NCI-H1694 treated with DMSO at 0.1 percent for 48 hours (cell line): ENCODE results near the gene TTLL11.
"Not testable (repeated sequence)": the region's sequence is repeated elsewhere in the genome, so short reads cannot be mapped to it uniquely, and the experiment has no call there.

Source experiments
- DNase-seq: peaks from one replicate; lab custom pipeline; 2025; lab: John Stamatoyannopoulos, UW

The TTLL11 gene

GRCh38 chr9:122080986-122081385 lies 12.1 kb downstream of the TTLL11 start:
- no peak for DNase-seq

- no peak for DNase-seq
Observed at GRCh38 chr9:122078557-122078956, 14.6 kb downstream of the TTLL11 start.

- no peak for DNase-seq
Observed at GRCh38 chr9:122076773-122077172, 16.3 kb downstream of the TTLL11 start.

- no peak for DNase-seq
Observed at GRCh38 chr9:122076117-122076516, 17.0 kb downstream of the TTLL11 start.

- no peak for DNase-seq
Observed at GRCh38 chr9:122075135-122076030, 17.7 kb downstream of the TTLL11 start.

GRCh38 chr9:122071715-122072114 lies 21.4 kb downstream of the TTLL11 start:
- DNase-seq, result no peak

GRCh38 chr9:122070728-122071515 lies 22.2 kb downstream of the TTLL11 start:
- no peak for DNase-seq

GRCh38 chr9:122066680-122067079 lies 26.4 kb downstream of the TTLL11 start:
- not testable (repeated sequence) for DNase-seq

- DNase-seq, result no peak
Observed at GRCh38 chr9:122065923-122066629, 27.0 kb downstream of the TTLL11 start.

GRCh38 chr9:122060481-122060880 lies 32.6 kb downstream of the TTLL11 start:
- no peak for DNase-seq

- no peak for DNase-seq
Observed at GRCh38 chr9:122059955-122060324, 33.2 kb downstream of the TTLL11 start.

GRCh38 chr9:122059214-122059954 lies 33.7 kb downstream of the TTLL11 start:
- DNase-seq, result no peak

- DNase-seq, result no peak
Observed at GRCh38 chr9:122058709-122059108, 34.4 kb downstream of the TTLL11 start.

- no peak for DNase-seq
Observed at GRCh38 chr9:122058051-122058450, 35.1 kb downstream of the TTLL11 start.

- DNase-seq, result no peak
Observed at GRCh38 chr9:122057211-122057610, 35.9 kb downstream of the TTLL11 start.

GRCh38 chr9:122056484-122056883 lies 36.6 kb downstream of the TTLL11 start:
- no peak for DNase-seq

- DNase-seq, result no peak
Observed at GRCh38 chr9:122055701-122056100, 37.4 kb downstream of the TTLL11 start.

GRCh38 chr9:122053567-122054350 lies 39.3 kb downstream of the TTLL11 start:
- DNase-seq, result no peak

GRCh38 chr9:122053064-122053463 lies 40.0 kb downstream of the TTLL11 start:
- no peak for DNase-seq

- DNase-seq, result no peak
Observed at GRCh38 chr9:122051351-122052321, 41.5 kb downstream of the TTLL11 start.
